Neural progenitor cell (in vitro differentiated cells): ENCODE measurements around the gene CEBPB.

Experiments used
- EZH2 ChIP-seq: fragments of 200-600 bp; sonication (generic); IDR thresholded peaks from 2 replicates; pipeline ENCODE4 v1.6.1; 2017; ENCODE audit warnings: antibody characterized with exemption, mild to moderate bottlenecking, moderate library complexity
- TF ChIP-seq, protein P1 (sequence below): fragments of 200-600 bp; sonication (generic); IDR thresholded peaks from 2 replicates; pipeline ENCODE4 v1.5.1; 2017; ENCODE audit warnings: antibody characterized with exemption, mild to moderate bottlenecking

- no peak for TF ChIP-seq EZH2
- TF ChIP-seq, protein P1, sequence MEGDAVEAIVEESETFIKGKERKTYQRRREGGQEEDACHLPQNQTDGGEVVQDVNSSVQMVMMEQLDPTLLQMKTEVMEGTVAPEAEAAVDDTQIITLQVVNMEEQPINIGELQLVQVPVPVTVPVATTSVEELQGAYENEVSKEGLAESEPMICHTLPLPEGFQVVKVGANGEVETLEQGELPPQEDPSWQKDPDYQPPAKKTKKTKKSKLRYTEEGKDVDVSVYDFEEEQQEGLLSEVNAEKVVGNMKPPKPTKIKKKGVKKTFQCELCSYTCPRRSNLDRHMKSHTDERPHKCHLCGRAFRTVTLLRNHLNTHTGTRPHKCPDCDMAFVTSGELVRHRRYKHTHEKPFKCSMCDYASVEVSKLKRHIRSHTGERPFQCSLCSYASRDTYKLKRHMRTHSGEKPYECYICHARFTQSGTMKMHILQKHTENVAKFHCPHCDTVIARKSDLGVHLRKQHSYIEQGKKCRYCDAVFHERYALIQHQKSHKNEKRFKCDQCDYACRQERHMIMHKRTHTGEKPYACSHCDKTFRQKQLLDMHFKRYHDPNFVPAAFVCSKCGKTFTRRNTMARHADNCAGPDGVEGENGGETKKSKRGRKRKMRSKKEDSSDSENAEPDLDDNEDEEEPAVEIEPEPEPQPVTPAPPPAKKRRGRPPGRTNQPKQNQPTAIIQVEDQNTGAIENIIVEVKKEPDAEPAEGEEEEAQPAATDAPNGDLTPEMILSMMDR: no peak
These were observed 42.9 kb downstream of the CEBPB start for GRCh38 chr20:50233325-50234212.
